GM13977 (cell line): ENCODE data around the gene CIART.
"Not testable (repeated sequence)": the region's sequence is repeated elsewhere in the genome, so short reads cannot be mapped to it uniquely, and the experiment has no call there.

Experiments used
- DNase-seq: peaks from one replicate; pipeline ENCODE4 v3.0.0; 2012; ENCODE audit warnings: low spot score
- in situ Hi-C: fragments of 300-500 bp; cut with MboI; formaldehyde crosslinking; loops from one replicate; pipeline ENCODE4 v1.12.0; 2022; ENCODE audit warnings: low sequenced_read_pairs, low pct_unique_long_range_greater_than_20kb, mixed read lengths, inconsistent platforms; ENCODE audit not compliant: unreplicated experiment
- TF ChIP-seq, protein P1 (sequence below): IDR thresholded peaks from 2 replicates; pipeline ENCODE4 v1.5.1; 2012; ENCODE audit warnings: mild to moderate bottlenecking, control low read depth; ENCODE audit not compliant: insufficient read depth; ENCODE audit errors: extremely low read depth, missing control alignments

The CIART gene

GRCh38 chr1:150288382-150288781, 6.0 kb downstream of the CIART start:
- in situ Hi-C loops: no loop called here
- DNase-seq: no peak
- TF ChIP-seq, protein P1, sequence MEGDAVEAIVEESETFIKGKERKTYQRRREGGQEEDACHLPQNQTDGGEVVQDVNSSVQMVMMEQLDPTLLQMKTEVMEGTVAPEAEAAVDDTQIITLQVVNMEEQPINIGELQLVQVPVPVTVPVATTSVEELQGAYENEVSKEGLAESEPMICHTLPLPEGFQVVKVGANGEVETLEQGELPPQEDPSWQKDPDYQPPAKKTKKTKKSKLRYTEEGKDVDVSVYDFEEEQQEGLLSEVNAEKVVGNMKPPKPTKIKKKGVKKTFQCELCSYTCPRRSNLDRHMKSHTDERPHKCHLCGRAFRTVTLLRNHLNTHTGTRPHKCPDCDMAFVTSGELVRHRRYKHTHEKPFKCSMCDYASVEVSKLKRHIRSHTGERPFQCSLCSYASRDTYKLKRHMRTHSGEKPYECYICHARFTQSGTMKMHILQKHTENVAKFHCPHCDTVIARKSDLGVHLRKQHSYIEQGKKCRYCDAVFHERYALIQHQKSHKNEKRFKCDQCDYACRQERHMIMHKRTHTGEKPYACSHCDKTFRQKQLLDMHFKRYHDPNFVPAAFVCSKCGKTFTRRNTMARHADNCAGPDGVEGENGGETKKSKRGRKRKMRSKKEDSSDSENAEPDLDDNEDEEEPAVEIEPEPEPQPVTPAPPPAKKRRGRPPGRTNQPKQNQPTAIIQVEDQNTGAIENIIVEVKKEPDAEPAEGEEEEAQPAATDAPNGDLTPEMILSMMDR: no peak

DNA sequence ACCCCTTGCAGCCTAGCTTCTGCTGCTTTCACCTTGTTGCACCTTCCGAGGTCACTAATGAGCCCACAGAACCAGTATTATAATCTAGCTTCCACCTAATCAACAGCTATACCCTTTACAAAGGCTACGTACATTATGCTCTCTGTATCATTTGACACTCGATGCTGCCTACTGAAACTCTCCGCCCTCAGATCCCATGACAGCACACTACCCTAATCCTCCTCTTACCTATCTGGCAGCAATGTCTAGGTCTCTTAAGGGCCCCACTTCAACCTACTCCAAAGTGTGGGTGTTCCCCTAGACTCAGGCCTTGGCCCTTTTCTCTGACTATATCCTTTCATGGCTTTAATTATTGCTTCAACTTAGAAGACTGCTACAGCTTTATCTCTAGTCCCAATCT, 6.5 kb downstream of the CIART start:
- DNase-seq: no peak
- TF ChIP-seq, protein P1: no peak
- in situ Hi-C loops: no loop called here

- TF ChIP-seq, protein P1: no peak
- in situ Hi-C loops: no loop called here
- DNase-seq: peak; percentile 90
Measured at GRCh38 chr1:150293433-150294253, 11.3 kb downstream of the CIART start, which contains the start of gene MRPS21. MRPS21 (plus strand) TSS chr1:150293861; CDS start chr1:150294367, 506 bp downstream.

DNA sequence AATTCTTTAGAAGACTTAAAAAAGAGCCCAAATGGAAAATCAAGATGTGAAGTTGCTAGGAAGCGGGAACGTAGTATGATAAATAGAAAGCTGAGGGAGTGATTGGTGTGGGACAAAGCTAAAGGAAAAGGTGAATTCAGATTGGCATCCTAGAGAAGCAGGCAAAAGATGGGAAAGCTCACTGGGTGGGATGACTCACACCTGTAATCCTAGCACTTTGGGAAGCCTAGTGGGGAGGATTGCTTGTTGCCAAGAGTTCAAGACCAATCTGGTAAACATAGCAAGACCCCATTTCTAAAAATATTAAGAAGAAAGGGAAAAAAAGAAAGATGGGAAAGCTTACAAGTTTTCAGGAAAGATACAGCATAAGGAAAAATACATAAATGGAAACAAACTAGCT, 13.1 kb downstream of the CIART start:
- TF ChIP-seq, protein P1: no peak

DNA sequence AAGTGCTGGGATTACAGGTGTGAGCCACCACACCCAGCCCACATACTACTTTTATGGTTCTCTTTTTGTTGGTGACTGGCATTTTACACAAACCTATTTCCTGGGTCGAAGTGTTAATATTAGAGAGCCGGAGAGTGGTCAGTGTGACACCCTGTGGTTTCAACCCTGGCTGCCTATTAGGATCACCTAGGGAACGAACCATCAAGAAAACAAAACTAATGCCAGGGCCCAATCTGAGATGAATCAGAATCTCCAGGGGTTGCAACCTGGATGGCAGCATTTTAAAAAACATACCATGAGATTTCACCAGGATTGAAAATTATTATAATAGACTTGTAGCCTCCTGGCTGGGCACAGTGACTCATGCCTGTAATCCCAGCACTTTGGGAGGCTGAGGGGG, 17.4 kb downstream of the CIART start:
- no peak for DNase-seq
- in situ Hi-C loops: no loop called here
- TF ChIP-seq, protein P1: no peak

More for the DNA sequence above, 13.1 kb downstream of the CIART start:
- DNase-seq: no peak
- in situ Hi-C loops: no loop called here

GRCh38 chr1:150302338-150302737, 20.0 kb downstream of the CIART start:
- DNase-seq: no peak
- TF ChIP-seq, protein P1: no peak
- in situ Hi-C loops: no loop called here

GRCh38 chr1:150302902-150303301, 20.5 kb downstream of the CIART start:
- DNase-seq: no peak
- in situ Hi-C loops: no loop called here

DNA sequence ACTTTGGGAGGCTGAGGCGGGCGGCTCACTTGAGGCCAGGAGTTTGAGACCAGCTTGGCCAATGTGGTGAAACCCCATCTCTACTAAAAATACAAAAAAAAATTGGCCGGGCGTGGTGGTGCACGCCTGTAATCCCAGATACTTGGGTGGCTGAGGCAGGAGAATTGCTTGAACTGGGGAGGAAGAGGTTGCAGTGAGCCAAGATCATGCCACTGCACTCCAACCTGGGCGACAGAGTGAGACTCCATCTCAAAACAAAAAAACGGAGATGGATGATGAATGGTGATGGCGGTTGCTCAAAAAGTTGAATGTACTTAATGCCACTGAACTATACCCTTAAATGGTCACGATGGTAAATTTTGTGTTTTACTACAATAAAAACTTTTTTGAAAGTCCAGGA, 26.2 kb downstream of the CIART start:
- in situ Hi-C loops, DNase-seq: not testable (repeated sequence)

More at GRCh38 chr1:150302902-150303301, 20.5 kb downstream of the CIART start:
- TF ChIP-seq, protein P1: no peak
